ENCODE data around the gene ZNHIT6.
"Not testable (repeated sequence)": the region's sequence is repeated elsewhere in the genome, so short reads cannot be mapped to it uniquely, and the experiment has no call there.

ZNHIT6 gene

DNA sequence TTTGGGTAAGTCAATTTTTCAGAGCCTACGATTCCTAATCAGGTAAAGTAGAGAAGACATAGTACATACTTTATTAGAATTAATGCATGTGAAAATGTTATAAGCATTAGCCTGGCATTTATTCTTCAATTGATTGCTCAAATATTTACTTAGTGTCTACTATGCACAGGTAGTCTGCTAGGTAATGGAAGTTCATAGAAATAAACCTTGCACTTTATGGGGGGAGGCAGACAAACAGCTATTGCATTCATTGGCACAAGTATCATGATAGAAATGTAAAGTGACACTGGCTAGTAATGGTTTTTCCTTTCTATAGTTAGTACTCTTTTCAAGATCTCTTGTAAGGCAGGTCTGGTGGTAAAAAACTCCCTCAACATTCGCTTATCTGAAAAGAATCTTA lies 44.9 kb downstream of the ZNHIT6 start:
- no peak for DNase-seq

DNA sequence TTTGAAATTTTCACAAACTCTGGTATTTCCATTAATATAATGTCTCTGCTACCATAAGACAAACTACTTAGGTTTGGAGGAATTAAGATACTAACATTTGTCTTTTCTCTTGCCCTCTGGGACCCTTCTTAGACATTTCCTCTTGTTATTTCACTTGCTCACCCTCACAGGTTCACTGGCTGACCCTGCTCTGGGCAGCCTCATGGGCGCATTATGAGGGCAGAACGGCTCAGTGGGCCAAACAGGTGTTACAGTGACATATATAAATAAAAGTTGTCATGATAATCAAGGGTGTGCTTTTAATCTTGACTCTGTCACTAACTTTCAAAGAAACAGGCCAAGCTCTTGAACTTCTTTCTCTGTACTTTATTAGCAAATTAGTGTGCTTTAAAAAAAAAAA lies 46.5 kb downstream of the ZNHIT6 start:
- no peak for DNase-seq

DNA sequence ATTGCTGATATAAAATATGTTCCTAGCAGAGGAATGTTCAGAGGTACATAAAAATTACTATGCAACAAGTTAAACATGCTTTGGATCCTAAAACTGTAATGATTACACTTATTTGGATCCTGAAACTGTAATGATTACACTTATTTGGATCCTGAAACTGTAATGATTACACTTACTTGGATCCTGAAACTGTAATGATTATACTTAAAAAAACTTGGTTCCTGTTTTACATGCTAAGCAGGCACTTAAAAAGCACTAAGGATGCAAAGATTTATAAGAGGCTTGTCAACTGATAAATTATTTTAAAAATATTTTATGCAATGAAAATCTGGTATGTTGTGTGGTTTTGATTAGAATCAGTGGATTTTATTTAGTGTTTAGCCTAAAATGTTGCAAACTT lies 47.7 kb downstream of the ZNHIT6 start:
- DNase-seq, result no peak

DNA sequence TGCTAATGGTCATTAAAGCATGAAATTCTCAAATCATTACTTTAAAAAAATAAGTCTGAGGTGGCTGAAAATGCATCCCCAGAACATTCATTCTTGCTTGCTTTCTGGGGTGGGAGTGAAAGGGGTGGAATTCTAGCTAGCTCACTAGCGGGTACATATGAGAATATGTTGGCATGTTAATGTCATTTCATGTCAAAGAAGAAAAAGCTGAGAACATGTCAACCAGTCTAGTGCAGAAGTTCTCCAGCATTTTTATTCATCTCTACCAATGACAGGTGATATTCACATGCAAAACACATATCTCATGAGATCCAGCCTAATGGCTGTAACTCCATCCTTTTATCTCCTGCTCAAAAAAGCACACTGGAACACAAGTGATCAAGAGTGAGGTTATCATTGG lies 49.1 kb downstream of the ZNHIT6 start:
- no peak for DNase-seq

DNA sequence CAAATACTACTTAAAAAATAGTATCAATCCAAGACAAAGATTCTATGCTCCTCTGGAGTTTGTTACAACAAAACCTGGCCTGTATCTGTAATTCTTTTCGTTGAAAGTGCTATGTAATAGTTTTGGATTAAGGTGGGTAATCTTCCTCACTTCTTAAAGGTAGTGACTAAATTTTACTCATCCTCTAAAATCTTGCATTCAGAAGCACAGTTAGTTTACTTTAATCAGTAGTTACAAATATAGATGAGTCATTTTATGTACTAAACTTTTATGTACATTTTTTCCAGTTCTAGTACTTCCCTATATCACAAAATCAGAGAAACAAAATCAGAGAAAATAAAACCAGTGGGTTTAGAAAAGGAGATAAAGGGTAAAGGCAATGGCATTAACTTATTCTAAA lies 51.3 kb downstream of the ZNHIT6 start:
- no peak for DNase-seq

DNA sequence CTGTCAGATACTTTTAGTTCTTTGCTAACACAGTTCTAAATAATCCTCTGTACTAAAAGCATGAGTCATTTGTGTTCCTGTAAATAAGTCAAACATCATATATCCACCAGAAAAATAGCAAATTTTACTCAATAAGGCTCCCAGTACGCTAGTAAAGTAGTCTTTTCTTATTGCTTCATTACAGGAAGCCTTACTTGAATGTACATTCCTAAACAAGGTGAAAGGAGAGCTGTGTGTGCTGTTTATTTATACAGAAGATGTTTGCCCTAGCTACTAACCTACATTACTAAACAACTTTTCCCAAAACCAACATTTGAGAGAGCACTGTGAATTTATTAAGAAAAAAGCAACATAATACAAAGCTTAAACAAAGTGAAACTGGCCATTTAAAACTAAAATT lies 52.0 kb downstream of the ZNHIT6 start:
- no peak for DNase-seq

DNA sequence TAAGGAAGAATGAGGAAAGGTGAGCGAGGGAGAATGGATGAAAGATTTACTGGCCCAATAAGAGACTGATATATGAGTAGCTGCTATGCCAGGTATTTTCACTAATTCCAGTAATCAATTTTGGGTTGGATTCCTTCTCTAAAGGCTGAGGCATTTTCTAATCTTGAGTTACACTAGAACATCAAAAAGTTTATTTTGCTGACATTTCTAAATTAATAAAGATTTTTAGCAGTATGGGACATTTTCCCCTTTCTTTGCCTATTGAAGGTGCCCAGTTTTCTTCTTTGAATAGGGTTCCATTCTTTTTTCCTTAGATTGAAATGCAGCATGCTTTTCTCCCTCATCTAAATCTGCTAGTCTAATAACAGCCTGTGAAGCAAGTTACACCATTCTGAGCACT lies 52.9 kb downstream of the ZNHIT6 start:
- no peak for DNase-seq

DNA sequence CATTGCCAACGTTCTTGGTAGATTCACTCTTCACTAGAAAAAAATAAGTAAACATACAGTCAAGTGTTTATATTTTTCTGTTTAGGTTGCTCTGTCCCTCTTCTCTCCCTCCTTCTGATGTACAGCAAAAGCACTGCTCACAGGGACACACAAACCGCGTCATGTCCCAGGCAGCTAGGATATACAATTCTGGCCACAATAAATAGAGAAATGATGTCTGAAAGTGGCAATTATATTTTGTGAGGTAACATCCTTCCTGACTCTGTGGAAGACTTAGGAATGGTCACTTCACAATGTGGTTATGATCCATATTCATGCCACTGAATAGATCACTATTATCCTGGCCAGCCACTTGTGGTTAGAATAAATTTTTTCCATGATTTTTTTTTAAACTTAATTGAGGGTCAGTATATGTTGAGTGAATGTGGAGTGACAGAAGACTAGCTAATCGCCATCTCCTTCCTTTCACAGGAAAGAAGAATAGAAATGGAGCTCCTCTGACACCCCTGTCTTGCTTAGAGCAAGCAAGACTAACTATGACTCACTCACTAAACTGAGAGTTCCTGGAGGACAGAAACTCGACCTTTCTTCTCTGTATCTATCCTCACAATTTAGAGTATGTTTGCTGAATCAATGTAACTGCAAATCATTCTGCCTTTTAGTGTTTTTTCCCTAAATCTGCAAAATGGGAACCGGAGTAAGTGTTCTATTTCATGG lies 54.0 kb downstream of the ZNHIT6 start:
- no peak for DNase-seq

DNA sequence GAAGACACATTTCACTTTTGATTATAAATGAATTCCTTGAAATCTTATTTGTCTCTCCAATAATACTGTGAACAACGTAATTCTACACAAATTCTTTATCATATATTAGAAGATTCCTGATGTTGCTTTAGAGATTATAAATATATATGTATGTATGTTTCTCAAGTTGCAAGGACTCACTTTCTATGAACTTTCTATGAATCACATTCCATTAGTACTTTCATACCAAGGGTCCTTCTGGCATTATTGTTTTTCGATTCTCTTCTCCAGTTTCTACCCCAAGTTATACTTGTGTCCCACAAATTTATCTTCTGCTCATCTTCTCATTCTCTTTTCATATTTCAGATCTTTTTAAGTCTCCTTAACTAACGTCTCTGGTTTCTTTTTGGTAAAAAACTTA lies 55.9 kb downstream of the ZNHIT6 start:
- no peak for DNase-seq

DNA sequence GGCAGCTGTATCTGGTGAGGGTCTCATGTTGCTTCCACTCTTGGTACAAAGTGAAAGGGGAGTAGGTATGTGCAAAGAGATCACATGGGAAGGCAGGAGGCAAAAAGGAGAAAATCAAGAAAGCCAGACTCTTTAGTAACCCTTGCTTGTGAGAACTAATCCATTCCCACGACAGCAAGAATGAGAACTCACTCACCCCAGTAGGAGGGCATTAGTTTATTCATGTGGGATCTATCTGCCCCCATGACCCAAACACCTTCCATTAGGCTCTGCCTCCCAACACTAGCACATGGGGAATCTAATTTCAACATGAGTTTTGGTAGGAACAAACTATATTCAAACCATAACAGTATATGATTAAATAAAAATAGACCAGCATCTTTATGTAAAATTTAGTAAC lies 57.6 kb downstream of the ZNHIT6 start:
- no peak for DNase-seq

DNA sequence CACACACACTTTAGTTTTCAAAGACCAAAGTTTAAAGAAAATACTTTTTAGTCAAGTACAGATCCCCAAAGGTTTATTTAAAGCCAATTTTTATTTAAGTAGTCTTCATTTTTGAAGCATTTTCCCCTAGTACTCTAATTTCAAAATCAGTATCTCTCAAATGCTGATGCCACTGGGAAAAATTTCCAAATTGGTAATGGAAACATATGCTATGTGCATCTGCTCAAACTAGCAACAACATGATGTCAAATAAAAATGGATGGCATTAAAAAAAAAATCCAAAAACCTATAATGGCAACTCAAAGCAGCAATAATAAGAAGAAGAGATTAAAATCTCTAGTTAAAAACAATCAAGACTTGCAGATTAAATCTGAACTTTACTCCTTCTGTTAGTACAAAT lies 58.6 kb downstream of the ZNHIT6 start:
- no peak for DNase-seq

DNA sequence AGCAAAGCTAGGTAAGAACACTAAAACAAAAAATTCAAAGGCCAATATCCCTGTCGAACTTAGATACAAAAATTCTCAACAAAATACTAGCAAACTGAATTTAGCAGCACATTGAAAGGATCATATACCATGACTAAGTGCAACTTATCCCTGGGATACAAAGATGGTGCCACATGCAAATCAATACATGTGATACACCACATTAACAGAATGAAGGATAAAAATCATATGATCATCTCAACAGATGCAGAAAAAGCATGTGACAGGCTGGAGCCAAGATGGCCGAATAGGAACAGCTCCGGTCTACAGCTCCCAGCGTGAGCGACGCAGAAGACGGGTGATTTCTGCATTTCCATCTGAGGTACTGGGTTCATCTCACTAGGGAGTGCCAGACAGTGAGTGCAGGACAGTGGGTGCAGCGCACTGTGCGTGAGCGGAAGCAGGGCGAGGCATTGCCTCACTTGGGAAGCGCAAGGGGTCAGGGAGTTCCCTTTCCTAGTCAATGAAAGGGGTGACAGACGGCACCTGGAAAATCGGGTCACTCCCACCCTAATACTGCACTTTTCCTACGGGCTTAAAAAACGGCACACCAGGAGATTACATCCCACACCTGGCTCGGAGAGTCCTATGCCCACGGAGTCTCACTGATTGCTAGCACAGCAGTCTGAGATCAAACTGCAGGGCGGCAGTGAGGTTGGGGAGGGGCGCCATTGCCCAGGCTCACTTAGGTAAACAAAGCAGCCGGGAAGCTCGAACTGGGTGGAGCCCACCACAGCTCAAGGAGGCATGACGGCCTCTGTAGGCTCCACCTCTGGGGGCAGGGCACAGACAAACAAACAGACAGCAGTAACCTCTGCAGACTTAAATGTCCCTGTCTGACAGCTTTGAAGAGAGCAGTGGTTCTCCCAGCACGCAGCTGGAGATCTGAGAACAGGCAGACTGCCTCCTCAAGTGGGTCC lies 66.4 kb downstream of the ZNHIT6 start:
- DNase-seq, result not testable (repeated sequence)

DNA sequence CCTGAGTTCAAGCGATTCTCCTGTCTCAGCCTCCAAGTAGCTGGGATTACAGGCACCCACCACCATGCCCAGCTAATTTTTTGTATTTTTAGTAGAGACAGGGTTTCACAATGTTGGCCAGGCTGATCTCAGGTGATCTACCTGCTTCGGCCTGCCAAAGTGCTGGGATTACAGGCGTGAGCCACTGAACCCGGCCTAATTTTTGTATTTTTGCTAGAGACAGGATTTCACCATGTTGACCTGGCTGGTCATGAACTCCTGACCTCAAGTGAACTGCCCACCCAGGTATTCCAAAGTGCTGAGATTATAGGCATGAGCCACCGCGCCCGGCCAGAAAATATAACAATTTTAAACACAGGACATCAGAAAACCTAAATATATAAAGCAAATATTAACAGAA lies 68.3 kb downstream of the ZNHIT6 start:
- DNase-seq, result not testable (repeated sequence)

DNA sequence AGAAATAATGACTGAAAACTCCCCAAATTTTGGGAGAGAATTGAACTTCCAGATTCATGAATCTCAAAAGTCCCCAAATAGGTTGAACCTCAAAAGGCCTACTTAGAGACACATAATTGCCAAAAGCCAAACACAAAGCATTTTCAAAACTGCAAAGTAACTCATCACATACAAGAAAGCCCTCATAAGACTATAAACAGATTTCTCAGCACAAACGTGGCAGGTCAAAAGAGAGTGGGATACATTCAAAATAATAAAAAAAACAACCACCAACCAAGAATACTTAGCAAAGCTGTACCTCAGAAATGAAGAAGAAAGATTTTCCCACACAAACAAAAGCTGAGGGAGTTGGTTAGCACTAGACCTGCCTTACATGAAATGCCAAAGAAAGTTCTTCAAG lies 69.8 kb downstream of the ZNHIT6 start:
- no peak for DNase-seq

DNA sequence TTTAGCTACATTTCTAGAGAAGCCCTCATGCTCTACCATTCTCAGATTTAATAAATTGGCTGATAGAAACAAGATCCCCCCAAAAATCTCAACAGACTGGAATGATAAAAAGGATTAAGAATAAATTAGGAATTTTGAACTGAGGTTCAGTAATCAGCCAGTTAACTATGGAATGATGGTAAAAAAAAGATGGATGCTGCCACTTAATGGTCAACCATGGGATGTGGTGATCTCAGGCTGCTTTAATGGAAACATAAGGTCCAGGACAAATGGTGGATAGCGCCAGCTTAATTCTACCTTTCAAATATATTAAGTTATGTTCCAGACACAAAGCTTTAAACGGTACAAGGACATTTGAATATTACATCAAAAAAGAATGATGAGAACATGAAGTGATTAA lies 77.7 kb downstream of the ZNHIT6 start:
- DNase-seq, result no peak

DNA sequence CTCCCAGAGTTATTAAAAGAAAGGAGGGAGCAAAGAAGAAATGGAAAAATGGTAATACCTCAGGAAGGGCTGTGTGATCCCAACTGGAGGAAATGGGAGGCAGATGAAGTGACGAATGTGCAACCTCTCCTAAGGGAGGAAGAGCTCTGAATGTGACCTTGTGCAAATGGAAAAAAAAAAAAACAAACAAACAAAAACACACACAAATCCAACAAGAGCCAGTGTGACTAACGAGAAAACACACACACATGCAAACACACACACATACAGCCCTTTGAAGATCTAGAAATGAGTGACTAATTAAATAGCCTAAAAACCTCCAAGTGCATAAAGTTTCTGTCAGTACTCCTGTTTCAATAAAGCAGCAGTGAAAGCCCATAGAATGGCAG lies 78.7 kb downstream of the ZNHIT6 start:
- DNase-seq, result no peak

DNA sequence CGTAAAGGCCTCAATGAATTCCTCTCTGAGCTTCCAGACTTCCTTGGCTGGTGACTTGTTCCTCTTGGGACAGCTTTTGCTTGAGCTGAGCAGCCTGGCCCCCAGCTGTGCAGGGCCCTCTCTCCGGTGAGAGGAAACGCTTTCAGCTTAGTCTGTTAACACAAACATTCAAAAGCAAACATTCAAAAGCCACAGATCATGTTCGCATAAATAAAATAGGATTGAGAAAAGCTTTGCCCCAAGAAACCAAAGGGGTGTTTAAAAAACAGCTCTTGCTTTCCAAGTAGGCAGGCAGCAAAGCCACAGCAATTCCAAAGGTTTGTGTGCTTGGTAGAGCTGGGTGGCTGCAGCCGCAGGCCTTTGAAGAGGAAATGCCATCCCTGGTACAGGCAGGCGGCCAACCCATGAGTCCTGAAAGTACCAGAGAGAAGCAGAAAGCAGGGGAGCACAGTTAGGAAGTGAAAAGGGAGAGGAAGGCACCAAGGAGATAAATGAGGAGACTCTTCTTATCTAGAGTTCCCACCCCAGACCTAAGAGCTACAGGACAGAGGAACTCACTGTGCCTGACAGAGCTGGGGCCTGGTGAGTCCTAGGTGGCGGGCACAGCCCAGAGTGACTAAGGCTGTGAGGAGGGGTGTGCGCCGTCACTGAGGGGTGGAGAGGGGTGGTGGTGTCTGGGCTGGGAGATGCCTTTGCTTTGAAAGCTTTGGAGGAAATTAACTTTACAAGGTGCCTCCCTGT lies 79.3 kb downstream of the ZNHIT6 start:
- DNase-seq, result peak; percentile 44

DNA sequence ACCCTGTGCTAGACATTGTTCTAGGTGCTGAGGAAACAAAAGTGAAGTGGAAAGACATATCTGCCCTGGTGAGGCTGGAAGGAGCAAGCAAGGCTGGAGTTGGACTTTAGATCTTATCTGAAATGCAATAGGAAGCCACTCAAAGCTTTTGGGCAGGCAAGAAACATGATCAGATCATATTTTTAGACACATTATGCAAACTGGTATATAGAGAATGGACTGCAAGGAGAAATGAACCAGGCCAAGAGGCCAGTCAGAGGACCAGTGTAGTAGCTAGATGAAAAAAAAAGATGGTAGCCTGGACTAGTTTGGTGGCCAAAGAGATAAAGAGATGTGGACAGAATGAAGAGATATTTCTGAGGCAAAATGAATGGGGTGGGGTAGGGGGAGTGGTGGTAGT lies 81.4 kb downstream of the ZNHIT6 start:
- no peak for DNase-seq

DNA sequence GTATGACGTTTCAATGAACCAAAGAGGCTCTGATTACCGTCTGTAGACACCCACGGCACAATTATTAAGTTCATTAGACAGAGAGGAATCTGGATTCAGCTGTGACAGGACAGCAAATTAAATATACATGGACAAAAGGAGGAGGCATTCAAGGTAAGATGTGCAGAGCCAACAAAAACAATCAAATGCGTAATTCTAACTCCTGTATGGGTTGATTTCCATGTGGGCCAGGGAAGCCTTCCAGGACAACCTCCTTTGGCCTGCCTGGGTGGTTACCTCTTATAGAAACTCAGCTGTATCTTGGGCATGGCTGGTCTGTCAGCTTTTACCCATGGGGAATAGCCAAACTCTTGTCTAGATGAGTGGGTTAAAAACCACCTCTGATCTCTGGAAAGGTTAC lies 83.9 kb downstream of the ZNHIT6 start:
- no peak for DNase-seq

DNA sequence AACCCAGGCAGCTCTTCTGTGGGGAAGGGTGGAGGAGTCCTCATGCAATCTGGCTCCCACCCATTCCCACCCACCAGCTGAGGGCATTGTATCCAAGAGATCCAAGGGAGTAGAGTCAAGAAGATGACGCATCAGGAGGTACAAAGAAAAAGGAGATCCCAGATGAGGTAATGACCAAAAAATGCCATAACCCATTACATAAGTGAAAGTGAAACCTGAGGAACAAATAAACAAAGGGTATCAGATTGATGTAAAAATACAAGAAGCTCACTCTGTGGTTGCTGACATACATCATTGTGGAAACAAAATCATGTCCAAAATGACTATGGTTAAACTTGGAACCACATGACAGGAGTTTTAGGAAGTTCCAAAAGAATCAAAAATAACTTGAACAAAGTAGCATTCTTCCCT lies 85.2 kb downstream of the ZNHIT6 start:
- no peak for DNase-seq

DNA sequence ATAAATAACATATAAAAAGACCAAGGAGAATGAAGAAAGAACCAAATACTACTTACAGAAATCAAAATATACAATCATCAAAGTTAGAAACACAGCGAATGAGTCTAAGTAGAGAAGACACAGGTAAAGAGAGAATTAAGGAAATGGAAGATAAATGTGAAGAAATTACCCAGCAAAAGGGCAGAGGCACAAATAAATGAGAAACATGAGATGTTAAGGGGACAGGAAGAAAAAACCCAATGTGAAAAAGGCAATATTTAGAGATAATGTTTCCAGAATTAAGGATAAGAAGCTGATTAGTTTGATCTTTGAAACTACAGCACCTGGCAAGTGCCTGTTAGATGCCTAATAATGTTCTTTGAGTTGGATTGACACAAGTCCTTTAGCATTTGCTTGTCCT lies 86.8 kb downstream of the ZNHIT6 start:
- DNase-seq, result no peak

DNA sequence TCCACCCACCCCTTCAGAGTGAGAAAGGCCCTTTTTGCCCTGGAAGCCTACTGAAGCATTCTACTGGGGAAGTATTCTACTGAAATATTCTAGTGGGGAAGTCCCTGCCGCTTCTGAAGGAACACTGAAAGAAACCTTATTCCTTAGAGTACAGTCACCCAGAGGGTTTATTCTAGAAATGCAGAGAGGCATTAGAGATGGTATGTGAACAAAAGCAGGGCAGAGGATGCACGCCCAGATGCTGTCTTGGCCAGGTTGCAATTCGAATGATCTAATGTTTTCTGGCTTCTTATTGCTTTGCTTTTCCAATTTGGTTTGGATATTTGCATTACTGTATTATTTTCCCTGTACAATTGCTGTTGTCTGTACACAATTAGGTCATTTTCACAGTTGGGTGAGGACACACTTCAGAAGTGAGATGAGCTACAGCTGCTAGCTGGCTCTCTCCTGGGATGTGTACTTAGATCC lies 90.6 kb downstream of the ZNHIT6 start:
- DNase-seq, result peak; percentile 37

DNA sequence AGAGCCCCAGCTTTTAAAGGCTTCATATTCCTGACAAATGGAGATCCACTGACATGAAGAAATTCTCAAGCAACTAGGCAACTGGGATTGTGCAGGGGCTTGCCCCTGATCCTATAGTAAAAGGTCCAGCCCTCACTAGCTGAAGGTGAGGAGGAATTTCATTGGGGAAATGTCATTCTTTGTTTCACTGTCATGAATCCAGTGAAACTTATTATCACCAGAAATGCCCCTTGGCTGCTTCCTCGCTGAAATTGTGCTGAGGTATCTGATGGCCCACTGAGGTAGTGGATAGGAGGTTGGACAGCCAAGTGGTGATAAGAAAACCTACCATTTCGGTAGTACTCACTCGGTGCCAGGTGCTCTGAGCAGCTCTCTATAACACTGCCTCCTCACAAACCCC lies 91.5 kb downstream of the ZNHIT6 start:
- DNase-seq, result no peak

DNA sequence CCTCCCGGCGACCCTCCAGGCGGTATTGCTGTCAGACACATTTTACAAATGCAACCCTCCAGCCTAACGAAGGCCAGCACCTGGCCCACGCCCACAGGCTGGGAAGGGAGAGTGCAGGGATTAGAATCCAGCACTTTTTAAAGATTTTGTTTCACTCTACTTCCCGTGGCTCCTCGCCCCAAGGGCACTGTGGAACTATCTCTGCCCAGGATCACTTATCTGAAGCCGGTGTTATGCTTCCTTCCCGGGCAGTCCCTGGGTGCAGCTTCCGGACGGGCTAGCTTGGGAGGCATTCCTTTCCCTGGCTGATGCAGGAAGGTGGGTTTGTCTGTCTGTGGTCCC lies 91.9 kb downstream of the ZNHIT6 start:
- DNase-seq, result no peak
